CD14-positive monocyte (primary cell): ENCODE measurements around the gene HIVEP3. TPM values are rescaled to one million over a fixed set of nuclear protein-coding genes. Genes with fewer than 3 reads are reported as not detected.

Experiments
- DNase-seq, 3 donors: peaks; one replicate each; pipeline ENCODE4 v3.0.0-alpha.2; 2011 to 2022
- H2AFZ ChIP-seq: 2 replicates; pipeline ENCODE4 v1.6.0; 2012; ENCODE audit warnings: mild to moderate bottlenecking, low read depth, low read length, inconsistent platforms; ENCODE audit not compliant: insufficient read depth, poor library complexity, severe bottlenecking
- H3K27ac ChIP-seq, 2 donors: 1 replicate in 1 of 2; 2 replicates in 1 of 2; pipeline ENCODE4 v1.5.1; 2012 to 2013; ENCODE audit warnings: low read length in 2 of 2, control low read depth in 1 of 2, inconsistent platforms in 1 of 2, low read depth in 1 of 2, mild to moderate bottlenecking in 1 of 2
- H3K27me3 ChIP-seq, 2 donors: one replicate each; pipeline versions ENCODE4 v1.6.0 to v1.6.1; 2011 to 2013; ENCODE audit warnings: low read length in 2 of 2; ENCODE audit not compliant: control insufficient read depth in 2 of 2, insufficient read depth in 2 of 2
- H3K36me3 ChIP-seq, 2 donors: replicated peaks in 1 of 2; 1 replicate in 1 of 2; 2 replicates in 1 of 2; pipeline versions ENCODE4 v1.5.1 to v1.6.1; 2012 to 2013; ENCODE audit warnings: low read length in 2 of 2, control low read depth in 1 of 2, inconsistent platforms in 1 of 2, mild to moderate bottlenecking in 1 of 2; ENCODE audit not compliant: insufficient read depth in 2 of 2, control insufficient read depth in 1 of 2
- H3K4me1 ChIP-seq, 2 donors: 1 replicate in 1 of 2; 2 replicates in 1 of 2; pipeline versions ENCODE4 v1.5.1 to v1.6.1; 2012 to 2013; ENCODE audit warnings: low read length in 2 of 2, control low read depth in 1 of 2, inconsistent platforms in 1 of 2, mild to moderate bottlenecking in 1 of 2, moderate library complexity in 1 of 2; ENCODE audit not compliant: insufficient read depth in 2 of 2, control insufficient read depth in 1 of 2
- H3K4me2 ChIP-seq: replicated peaks from 2 replicates; pipeline ENCODE3; 2012; ENCODE audit warnings: low read length, moderate library complexity, mild to moderate bottlenecking; ENCODE audit not compliant: poor library complexity, severe bottlenecking; ENCODE audit errors: extremely low read depth
- H3K4me3 ChIP-seq, 3 experiments: fragments of 200-600 bp in 1 of 3; sonication (generic) in 1 of 3; replicated peaks in 1 of 3; 1 replicate in 2 of 3; 2 replicates in 1 of 3; pipeline ENCODE4 v1.5.1; 2011 to 2013; ENCODE audit warnings: low read length in 3 of 3, mild to moderate bottlenecking in 3 of 3, control low read depth in 2 of 3, low read depth in 2 of 3, inconsistent platforms in 1 of 3, moderate library complexity in 1 of 3
- H3K79me2 ChIP-seq: 2 replicates; pipeline ENCODE4 v1.6.0; 2012; ENCODE audit warnings: mild to moderate bottlenecking, control low read depth, inconsistent platforms, low read length, moderate library complexity; ENCODE audit not compliant: insufficient read depth
- H3K9ac ChIP-seq: 2 replicates; pipeline ENCODE4 v1.6.0; 2017; ENCODE audit warnings: low read length, mild to moderate bottlenecking; ENCODE audit not compliant: insufficient read depth, poor library complexity, severe bottlenecking
- H3K9me3 ChIP-seq, 2 donors: replicated peaks in 1 of 2; 1 replicate in 1 of 2; 2 replicates in 1 of 2; pipeline versions ENCODE4 v1.5.1 to v1.6.1; 2012 to 2013; ENCODE audit warnings: low read length in 2 of 2, control low read depth in 1 of 2; ENCODE audit not compliant: control insufficient read depth in 1 of 2, insufficient read depth in 1 of 2
- H4K20me1 ChIP-seq: 2 replicates; pipeline ENCODE4 v1.6.0; 2012; ENCODE audit warnings: mild to moderate bottlenecking, low read length, control low read depth, moderate library complexity; ENCODE audit not compliant: insufficient read depth
- H3K27ac Mint-ChIP-seq, 7 donors: one replicate each; pipeline ENCODE4 v1.8.0; 2020; ENCODE audit warnings: mild to moderate bottlenecking in 7 of 7, mixed read lengths in 7 of 7, moderate library complexity in 6 of 7, inconsistent platforms in 2 of 7
- H3K27me3 Mint-ChIP-seq, 3 donors: one replicate each; pipeline ENCODE4 v1.8.0; 2021 to 2022; ENCODE audit warnings: low read depth in 3 of 3, mild to moderate bottlenecking in 3 of 3, mixed read lengths in 3 of 3, moderate library complexity in 3 of 3, inconsistent platforms in 1 of 3
- H3K36me3 Mint-ChIP-seq, 2 donors: one replicate each; pipeline ENCODE4 v1.8.0; 2020; ENCODE audit warnings: mixed read lengths in 2 of 2, inconsistent platforms in 1 of 2, mild to moderate bottlenecking in 1 of 2
- H3K4me1 Mint-ChIP-seq: one replicate; pipeline ENCODE4 v1.8.0; 2020; ENCODE audit warnings: mild to moderate bottlenecking, mixed read lengths
- H3K4me3 Mint-ChIP-seq, 2 donors: one replicate each; pipeline ENCODE4 v1.8.0; 2020; ENCODE audit warnings: mild to moderate bottlenecking in 2 of 2, mixed read lengths in 2 of 2, moderate library complexity in 1 of 2
- H3K9me3 Mint-ChIP-seq, 7 donors: one replicate each; pipeline ENCODE4 v1.8.0; 2020 to 2022; ENCODE audit warnings: mixed read lengths in 7 of 7, mild to moderate bottlenecking in 6 of 7, moderate library complexity in 6 of 7, inconsistent platforms in 2 of 7
- WGBS: methylation state at CpG from one replicate; pipeline ENCODE4 v1.1.5; 2013; ENCODE audit warnings: missing lambda C conversion rate; ENCODE audit not compliant: insufficient coverage; 5-methylcytosine and 5-hydroxymethylcytosine counted together
- intact Hi-C, 2 donors: fragments of 100-400 bp; cut with micrococcal nuclease; formaldehyde crosslinking; loops; one replicate each; pipeline versions ENCODE4 v1.15.0 to v1.15.1; 2023
- polyA plus RNA-seq, 3 donors: library from polyadenylated mRNA; depleted of rRNA in 1 of 3; unstranded in 2 of 3; stranded (reverse) in 1 of 3; fragments of 300-500 nt in 2 of 3; fragments of >200 nt in 1 of 3; fragmentation: Illumina TruSeq in 2 of 3; gene quantifications; 1 replicate in 2 of 3; 2 replicates in 1 of 3; pipeline ENCODE4 v1.2.3, GENCODE V29; 2012 to 2021
- TF ChIP-seq, protein P1 (sequence below): fragments of 200-600 bp; IDR thresholded peaks from one replicate; pipeline ENCODE4 v1.8.0; 2022; ENCODE audit warnings: antibody characterized with exemption, mild to moderate bottlenecking

HIVEP3 gene
- polyA plus RNA-seq, 3 donors, result 1.2 to 3.7 (median 1.8) TPM

DNA sequence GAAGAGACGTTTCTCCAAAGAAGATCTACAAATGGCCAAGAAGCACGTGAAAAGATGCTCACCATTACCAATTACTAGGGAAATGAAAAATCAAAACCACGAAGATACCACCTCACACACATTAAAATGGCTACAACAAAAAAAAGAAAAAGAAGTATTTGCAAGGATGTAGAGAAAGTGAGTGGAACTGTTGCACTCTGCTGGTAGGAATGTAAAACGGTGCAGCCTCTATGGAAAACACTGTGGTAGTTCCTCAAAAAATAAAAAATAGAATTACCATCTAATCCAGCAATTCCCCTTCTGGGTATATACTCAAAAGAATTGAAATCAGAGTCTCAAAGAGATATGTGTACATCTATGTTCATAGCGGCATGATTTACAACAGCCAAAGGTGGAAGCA lies 318.8 kb downstream of the HIVEP3 start:
- Histone ChIP-seq H3K9ac (no peak overlapping the region), H3K4me1 (no peaks in the 10 kb centered on the region), H2AFZ (no peak overlapping the region), H4K20me1 (peaks cover 42% of the 10 kb centered on the region), H3K79me2 (no peaks in the 10 kb centered on the region), H3K27me3 (no peaks in the 10 kb centered on the region), H3K9me3 (peaks cover 0 to 6% of the 10 kb centered on the region in 2 donors), H3K4me3 (no peak overlapping the region), H3K36me3 (no peaks in the 10 kb centered on the region), H3K4me2 (no peak overlapping the region), H3K27ac (no peak overlapping the region)
- H3K4me3 Mint-ChIP-seq, result no peak overlapping the region
- H3K36me3 Mint-ChIP-seq, result peaks cover 6 to 8% of the 10 kb centered on the region in 2 donors
- intact Hi-C loops, result no loop called here
- no peak overlapping the region for H3K27ac Mint-ChIP-seq
- WGBS, result no CpG with 5 or more reads among the region's 5 CpGs
- TF ChIP-seq, protein P1, sequence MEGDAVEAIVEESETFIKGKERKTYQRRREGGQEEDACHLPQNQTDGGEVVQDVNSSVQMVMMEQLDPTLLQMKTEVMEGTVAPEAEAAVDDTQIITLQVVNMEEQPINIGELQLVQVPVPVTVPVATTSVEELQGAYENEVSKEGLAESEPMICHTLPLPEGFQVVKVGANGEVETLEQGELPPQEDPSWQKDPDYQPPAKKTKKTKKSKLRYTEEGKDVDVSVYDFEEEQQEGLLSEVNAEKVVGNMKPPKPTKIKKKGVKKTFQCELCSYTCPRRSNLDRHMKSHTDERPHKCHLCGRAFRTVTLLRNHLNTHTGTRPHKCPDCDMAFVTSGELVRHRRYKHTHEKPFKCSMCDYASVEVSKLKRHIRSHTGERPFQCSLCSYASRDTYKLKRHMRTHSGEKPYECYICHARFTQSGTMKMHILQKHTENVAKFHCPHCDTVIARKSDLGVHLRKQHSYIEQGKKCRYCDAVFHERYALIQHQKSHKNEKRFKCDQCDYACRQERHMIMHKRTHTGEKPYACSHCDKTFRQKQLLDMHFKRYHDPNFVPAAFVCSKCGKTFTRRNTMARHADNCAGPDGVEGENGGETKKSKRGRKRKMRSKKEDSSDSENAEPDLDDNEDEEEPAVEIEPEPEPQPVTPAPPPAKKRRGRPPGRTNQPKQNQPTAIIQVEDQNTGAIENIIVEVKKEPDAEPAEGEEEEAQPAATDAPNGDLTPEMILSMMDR, result no peak
- H3K9me3 Mint-ChIP-seq, result peaks cover 2 to 14% (median 10%) of the 10 kb centered on the region in 7 donors
- no peak for DNase-seq
- H3K4me1 Mint-ChIP-seq, result peaks cover 2% of the 10 kb centered on the region
- peaks cover 0 to 3% (median 0%) of the 10 kb centered on the region in 3 donors for H3K27me3 Mint-ChIP-seq

DNA sequence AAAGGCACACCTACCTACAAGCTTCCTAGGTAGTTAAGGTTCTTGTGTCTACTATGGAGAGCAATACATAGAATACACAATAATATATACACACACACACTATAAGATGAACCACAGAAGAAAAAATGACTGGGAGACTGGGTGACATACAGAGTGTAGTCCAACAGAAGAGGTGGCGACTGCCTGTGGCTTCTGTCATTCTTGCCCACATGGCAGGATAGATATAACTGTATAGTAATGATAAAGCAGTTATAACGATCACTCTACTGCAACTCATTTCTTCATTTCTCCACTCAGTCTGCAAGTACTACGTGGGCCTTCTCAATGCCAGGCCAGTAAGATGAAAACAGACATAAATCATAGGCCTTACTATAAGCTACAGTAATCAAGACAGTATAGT lies 320.4 kb downstream of the HIVEP3 start:
- H3K27ac Mint-ChIP-seq, result no peak overlapping the region
- Histone ChIP-seq H3K79me2 (no peaks in the 10 kb centered on the region), H4K20me1 (peaks cover 52% of the 10 kb centered on the region), H3K4me2 (no peak overlapping the region), H3K4me3 (no peak overlapping the region), H3K27me3 (no peaks in the 10 kb centered on the region), H3K27ac (no peak overlapping the region), H3K4me1 (no peaks in the 10 kb centered on the region), H3K9me3 (peaks cover 0 to 6% of the 10 kb centered on the region in 2 donors), H3K36me3 (no peaks in the 10 kb centered on the region), H3K9ac (no peak overlapping the region), H2AFZ (no peak overlapping the region)
- WGBS, result no CpG with 5 or more reads among the region's 3 CpGs
- H3K36me3 Mint-ChIP-seq, result peaks cover 2 to 3% of the 10 kb centered on the region in 2 donors
- peaks cover 0 to 3% (median 0%) of the 10 kb centered on the region in 3 donors for H3K27me3 Mint-ChIP-seq
- H3K4me1 Mint-ChIP-seq, result peaks cover 2% of the 10 kb centered on the region
- peaks cover 2 to 14% (median 10%) of the 10 kb centered on the region in 7 donors for H3K9me3 Mint-ChIP-seq
- H3K4me3 Mint-ChIP-seq, result no peak overlapping the region
- DNase-seq, result no peak
- TF ChIP-seq, protein P1, result no peak
- intact Hi-C loops, result no loop called here
